Astrocyte of the spinal cord (primary cell): ENCODE data around the gene KIR3DL2.
"Not testable (repeated sequence)": the region's sequence is repeated elsewhere in the genome, so short reads cannot be mapped to it uniquely, and the experiment has no call there.

Experiments
- DNase-seq: peaks from one replicate; pipeline ENCODE4 v3.0.0; 2011; ENCODE audit warnings: low read depth, low spot score
- H3K4me3 ChIP-seq: 2 replicates; pipeline ENCODE4 v1.5.1; 2011; ENCODE audit warnings: low read depth, mild to moderate bottlenecking, low read length, moderate library complexity
- in situ Hi-C: cut with HindIII; loops from 2 replicates; pipeline ENCODE4 v1.10.0; 2017; ENCODE audit warnings: low sequenced_read_pairs
- TF ChIP-seq, protein P1 (sequence below): IDR thresholded peaks from 2 replicates; pipeline ENCODE4 v1.5.1; 2012; ENCODE audit warnings: low read depth, mild to moderate bottlenecking, low read length, inconsistent platforms

Gene KIR3DL2

DNA sequence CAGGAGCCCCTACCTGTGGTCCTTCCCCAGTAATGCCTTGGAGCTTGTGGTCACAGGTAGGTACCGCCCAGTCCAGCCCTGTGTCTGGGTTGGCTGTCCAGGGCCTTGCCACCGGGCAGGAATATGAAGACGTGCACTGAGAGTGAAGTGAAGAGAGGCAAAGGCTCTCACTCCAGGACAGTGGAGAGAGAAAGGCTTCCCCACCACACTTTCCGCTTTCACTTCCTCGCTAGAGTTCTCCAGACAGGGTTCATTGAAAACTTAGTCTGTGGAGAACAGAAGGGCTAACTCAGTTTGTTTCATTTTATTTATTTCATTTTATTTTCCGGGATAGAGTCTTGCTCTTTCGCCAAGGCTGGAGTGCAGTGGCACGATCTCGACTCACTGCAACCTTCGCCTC is 38.0 kb downstream of the KIR3DL2 start:
- in situ Hi-C loops, result no loop called here
- DNase-seq, result no peak
- no peak overlapping the region for H3K4me3 ChIP-seq
- TF ChIP-seq, protein P1, sequence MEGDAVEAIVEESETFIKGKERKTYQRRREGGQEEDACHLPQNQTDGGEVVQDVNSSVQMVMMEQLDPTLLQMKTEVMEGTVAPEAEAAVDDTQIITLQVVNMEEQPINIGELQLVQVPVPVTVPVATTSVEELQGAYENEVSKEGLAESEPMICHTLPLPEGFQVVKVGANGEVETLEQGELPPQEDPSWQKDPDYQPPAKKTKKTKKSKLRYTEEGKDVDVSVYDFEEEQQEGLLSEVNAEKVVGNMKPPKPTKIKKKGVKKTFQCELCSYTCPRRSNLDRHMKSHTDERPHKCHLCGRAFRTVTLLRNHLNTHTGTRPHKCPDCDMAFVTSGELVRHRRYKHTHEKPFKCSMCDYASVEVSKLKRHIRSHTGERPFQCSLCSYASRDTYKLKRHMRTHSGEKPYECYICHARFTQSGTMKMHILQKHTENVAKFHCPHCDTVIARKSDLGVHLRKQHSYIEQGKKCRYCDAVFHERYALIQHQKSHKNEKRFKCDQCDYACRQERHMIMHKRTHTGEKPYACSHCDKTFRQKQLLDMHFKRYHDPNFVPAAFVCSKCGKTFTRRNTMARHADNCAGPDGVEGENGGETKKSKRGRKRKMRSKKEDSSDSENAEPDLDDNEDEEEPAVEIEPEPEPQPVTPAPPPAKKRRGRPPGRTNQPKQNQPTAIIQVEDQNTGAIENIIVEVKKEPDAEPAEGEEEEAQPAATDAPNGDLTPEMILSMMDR, result no peak

DNA sequence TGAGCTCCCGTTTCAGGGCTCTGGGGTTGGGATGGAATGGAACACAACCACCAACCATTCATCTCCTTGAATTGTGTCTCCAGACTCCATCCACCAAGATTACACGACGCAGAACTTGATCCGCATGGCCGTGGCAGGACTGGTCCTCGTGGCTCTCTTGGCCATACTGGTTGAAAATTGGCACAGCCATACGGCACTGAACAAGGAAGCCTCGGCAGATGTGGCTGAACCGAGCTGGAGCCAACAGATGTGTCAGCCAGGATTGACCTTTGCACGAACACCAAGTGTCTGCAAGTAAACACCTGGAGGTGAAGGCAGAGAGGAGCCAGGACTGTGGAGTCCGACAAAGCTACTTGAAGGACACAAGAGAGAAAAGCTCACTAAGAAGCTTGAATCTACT is 39.3 kb downstream of the KIR3DL2 start:
- in situ Hi-C loops, result no loop called here
- H3K4me3 ChIP-seq, result no peak overlapping the region
- TF ChIP-seq, protein P1, result no peak
- DNase-seq, result no peak

DNA sequence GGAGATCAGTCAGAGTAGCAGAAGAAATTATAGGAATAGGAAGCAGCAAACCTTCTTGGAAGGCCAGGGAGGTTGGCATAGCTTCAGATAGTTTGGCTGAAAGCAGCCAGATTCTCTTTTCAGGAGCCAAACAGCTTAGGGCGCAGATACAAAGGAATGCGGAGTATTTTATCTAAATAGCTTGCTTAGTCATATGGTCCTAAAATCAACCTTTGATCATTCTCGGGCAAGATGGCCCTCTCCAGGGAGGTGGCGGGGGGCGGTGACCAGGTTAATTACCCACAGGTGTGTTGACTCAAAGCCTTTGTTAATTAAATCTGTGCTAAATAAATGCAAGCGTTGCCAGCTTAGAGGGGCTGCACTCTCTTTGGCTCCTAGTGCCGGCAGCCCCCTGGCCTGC is 43.2 kb downstream of the KIR3DL2 start:
- TF ChIP-seq, protein P1, result no peak
- in situ Hi-C loops, result no loop called here
- H3K4me3 ChIP-seq, result no peak overlapping the region
- no peak for DNase-seq

DNA sequence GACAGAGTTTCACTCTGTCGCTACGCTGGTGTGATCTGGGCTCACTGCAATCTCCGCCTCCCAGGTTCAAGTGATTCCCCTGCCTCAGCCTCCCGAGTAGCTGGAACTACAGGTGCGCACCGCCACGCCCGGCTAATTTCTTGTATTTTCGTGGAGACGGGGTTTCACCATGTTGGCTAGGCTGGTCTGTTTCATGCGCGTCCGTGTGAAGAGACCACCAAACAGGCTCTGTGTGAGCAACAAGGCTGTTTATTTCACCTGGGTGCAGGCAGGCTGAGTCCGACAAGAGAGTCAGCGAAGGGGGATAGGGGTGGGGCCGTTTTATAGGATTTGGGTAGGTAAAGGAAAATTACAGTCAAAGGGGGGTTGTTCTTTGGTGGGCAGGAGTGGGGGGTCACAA is 43.9 kb downstream of the KIR3DL2 start:
- in situ Hi-C loops, H3K4me3 ChIP-seq, DNase-seq: not testable (repeated sequence)

DNA sequence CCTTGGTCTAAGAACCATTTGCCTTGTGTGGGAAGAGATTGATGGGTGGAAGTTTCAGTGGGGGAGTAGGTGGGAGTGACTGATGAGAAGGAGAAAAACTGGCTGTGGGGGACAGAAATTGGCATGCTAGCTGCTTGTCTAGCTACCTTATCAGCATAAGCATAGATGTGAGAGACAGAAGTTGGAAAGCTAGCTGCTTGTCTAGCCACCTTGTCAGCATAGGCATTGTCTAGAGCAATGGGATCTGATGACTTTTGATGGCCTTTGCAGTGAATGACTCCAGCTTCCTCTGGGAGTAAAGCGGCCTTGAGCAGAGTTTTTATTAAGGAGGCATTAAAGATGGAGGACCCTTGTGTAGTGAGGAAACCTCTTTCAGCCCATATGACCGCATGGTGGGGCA is 45.8 kb downstream of the KIR3DL2 start:
- TF ChIP-seq, protein P1, result no peak
- no peak overlapping the region for H3K4me3 ChIP-seq
- in situ Hi-C loops, result no loop called here
- DNase-seq, result no peak

DNA sequence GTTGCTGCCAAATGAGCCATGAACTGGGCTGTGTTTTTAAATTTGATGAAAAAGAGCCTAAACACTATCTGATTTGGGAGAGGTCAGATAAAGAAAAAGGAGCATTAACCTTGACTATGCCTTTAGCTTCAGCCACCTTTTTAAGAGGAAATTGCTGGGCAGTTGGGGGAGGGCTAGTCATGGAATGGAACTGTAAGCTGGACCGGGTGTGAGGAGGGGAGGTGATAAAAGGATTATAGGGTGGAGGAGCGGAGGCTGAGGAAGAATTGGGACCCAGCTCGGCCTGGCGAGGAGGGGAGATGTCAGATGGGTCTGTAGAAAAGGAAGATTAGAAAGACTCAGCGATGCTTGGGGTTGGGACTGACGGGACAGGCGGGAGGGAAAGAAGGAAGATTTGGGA is 48.4 kb downstream of the KIR3DL2 start:
- H3K4me3 ChIP-seq, DNase-seq, in situ Hi-C loops: not testable (repeated sequence)

DNA sequence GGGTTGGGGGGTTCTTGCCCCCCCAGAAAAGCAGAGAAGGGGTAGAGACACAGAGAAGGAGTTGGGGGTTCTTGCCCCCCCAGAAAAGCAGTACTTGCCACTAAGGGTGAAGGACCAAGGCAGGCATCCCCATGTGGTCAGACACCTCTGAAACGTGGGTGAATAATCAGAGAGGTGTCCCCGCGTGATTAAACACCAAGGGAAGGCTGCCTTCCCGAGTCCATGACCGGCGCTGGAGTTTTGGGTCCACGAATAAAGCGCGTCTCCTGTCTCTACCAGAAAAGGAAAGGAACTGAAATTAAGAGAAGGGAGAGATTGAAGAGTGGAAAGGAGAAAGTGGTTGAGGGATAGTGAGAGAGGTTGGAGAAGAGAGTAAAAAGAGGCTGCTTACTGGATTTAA is 49.4 kb downstream of the KIR3DL2 start:
- H3K4me3 ChIP-seq, in situ Hi-C loops, DNase-seq: not testable (repeated sequence)

DNA sequence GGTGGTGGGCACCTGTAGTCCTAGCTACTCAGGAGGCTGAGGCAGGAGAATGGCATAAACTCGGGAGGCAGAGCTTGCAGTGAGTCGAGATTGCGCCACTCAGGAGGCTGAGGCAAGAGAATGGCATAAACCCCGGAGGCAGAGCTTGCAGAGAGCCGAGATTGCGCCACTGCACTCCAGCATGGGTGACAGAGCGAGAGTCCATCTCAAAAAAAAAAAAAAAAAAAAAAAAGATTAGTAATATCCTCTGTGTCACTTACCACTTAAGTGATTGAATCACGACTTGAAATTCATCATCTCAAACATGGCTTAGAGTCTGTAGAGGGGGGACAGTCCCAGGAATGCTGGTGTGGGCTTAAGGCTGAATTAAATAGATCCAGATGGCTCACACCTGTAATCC is 50.9 kb downstream of the KIR3DL2 start:
- in situ Hi-C loops, DNase-seq, H3K4me3 ChIP-seq: not testable (repeated sequence)

DNA sequence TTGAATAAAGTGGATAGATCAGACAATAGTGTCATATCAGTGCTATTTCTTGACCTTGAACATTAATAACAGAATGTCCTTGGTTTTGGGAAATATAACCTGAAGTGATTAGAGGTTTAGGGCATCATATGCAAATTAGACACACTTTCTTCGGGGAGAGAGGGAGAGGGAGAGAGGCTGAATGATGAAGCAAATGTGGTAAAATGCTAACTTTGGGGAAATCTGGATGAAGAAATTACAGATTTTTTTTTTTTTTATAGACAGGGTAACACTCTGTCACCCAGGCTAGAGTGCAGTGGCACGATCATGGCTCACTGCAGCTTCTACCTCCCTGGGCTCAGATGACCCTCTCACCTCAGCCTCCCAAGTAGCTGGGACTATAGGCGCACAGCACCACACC is 51.8 kb downstream of the KIR3DL2 start:
- H3K4me3 ChIP-seq, result no peak overlapping the region
- in situ Hi-C loops, result no loop called here
- no peak for DNase-seq
- TF ChIP-seq, protein P1, result no peak
